Measurements from ENCODE around the gene PTGR2.

- TF ChIP-seq EZH2 (IDR thresholded peaks at IDR 0.05; ENCODE audit: borderline replicate concordance, low read depth, low read length, poor library complexity, severe bottlenecking): no peak
- TF ChIP-seq CTCF (conservative IDR thresholded peaks at IDR 0.05; ENCODE audit: low read depth, low read length): no peak
These were observed 27.1 kb upstream of the PTGR2 start for GRCh38 chr14:73824536-73824935.
